ENCODE results near the gene FPR2.
"Not testable (repeated sequence)": the region's sequence is repeated elsewhere in the genome, so short reads cannot be mapped to it uniquely, and the experiment has no call there.

Gene FPR2

GRCh38 chr19:51760697-51761356 lies at the start of gene FPR2:
Gene FPR2, plus strand, starts transcription at chr19:51761180. Its CDS starts 7,479 bp downstream, at chr19:51768659.
- no peak for DNase-seq (ENCODE audit: low read depth)

- DNase-seq (ENCODE audit: low read depth): no peak
These were observed 49.3 kb upstream of the FPR2 start for GRCh38 chr19:51711702-51712101.

GRCh38 chr19:51712461-51713081 lies 48.4 kb upstream of the FPR2 start:
- no peak for DNase-seq (ENCODE audit: low read depth)

GRCh38 chr19:51713319-51714285 lies 47.4 kb upstream of the FPR2 start:
- no peak for DNase-seq (ENCODE audit: low read depth)

GRCh38 chr19:51714848-51715247 lies 46.1 kb upstream of the FPR2 start:
- DNase-seq (ENCODE audit: low read depth): no peak

- no peak for DNase-seq (ENCODE audit: low read depth)
These were observed 45.1 kb upstream of the FPR2 start for GRCh38 chr19:51715850-51716249.

- DNase-seq (ENCODE audit: low read depth): no peak
These were observed 44.1 kb upstream of the FPR2 start for GRCh38 chr19:51716925-51717324.

GRCh38 chr19:51719251-51719988 lies 41.6 kb upstream of the FPR2 start:
- DNase-seq (ENCODE audit: low read depth): no peak

GRCh38 chr19:51721905-51722304 lies 39.1 kb upstream of the FPR2 start:
- no peak for DNase-seq (ENCODE audit: low read depth)

GRCh38 chr19:51722492-51722891 lies 38.5 kb upstream of the FPR2 start:
- DNase-seq (ENCODE audit: low read depth): no peak

GRCh38 chr19:51724543-51724942 lies 36.4 kb upstream of the FPR2 start:
- no peak for DNase-seq (ENCODE audit: low read depth)

- DNase-seq (ENCODE audit: low read depth): no peak
These were observed 34.9 kb upstream of the FPR2 start for GRCh38 chr19:51726049-51726448.

GRCh38 chr19:51727349-51727880 lies 33.6 kb upstream of the FPR2 start:
- DNase-seq (ENCODE audit: low read depth): no peak

- DNase-seq (ENCODE audit: low read depth): no peak
These were observed 31.2 kb upstream of the FPR2 start for GRCh38 chr19:51729781-51730180.

- no peak for DNase-seq (ENCODE audit: low read depth)
These were observed 27.0 kb upstream of the FPR2 start for GRCh38 chr19:51733742-51734522.

- peak; percentile 76 for DNase-seq (ENCODE audit: low read depth)
These were observed 25.1 kb upstream of the FPR2 start for GRCh38 chr19:51735759-51736449.

GRCh38 chr19:51737389-51737788 lies 23.6 kb upstream of the FPR2 start:
- no peak for DNase-seq (ENCODE audit: low read depth)

- DNase-seq (ENCODE audit: low read depth): no peak
These were observed 23.1 kb upstream of the FPR2 start for GRCh38 chr19:51737924-51738323.

- not testable (repeated sequence) for DNase-seq (ENCODE audit: low read depth)
These were observed 22.5 kb upstream of the FPR2 start for GRCh38 chr19:51738523-51738922.

- DNase-seq (ENCODE audit: low read depth): no peak
These were observed 21.3 kb upstream of the FPR2 start for GRCh38 chr19:51739466-51740213.
